HEK293 (cell line): ENCODE results near the gene CD8A.

Source experiments
- TF ChIP-seq, protein P1 (sequence below): fragments of 450-650 bp; IDR thresholded peaks from 2 replicates; pipeline ENCODE4 v1.5.1; 2018; ENCODE audit warnings: missing biosample characterization, missing genetic modification characterization
- TF ChIP-seq, protein P2 (sequence below): fragments of 450-650 bp; formaldehyde crosslinking; IDR thresholded peaks from 2 replicates; pipeline ENCODE4 v1.5.1; 2016; ENCODE audit warnings: missing biosample characterization, missing genetic modification characterization

DNA sequence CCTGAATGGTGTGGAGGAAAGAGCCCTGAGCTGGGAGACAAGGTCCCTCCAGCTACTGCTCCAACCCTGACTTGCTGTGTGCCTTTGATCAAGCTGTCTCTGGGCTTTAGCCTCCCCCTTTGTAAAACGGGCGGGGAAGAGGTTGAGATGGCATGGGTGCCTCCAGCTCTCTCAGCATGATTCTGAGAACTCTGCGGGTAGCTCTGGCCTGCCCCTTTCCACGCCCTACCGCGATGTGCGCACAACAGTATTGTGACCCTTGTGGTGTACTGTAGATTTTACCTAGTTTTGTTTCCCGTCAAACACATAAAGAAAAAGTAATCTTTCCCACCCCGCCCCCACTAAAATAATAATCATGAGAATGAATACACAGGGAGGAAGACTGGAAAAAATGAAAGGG is 5.3 kb downstream of the CD8A start:
- TF ChIP-seq, protein P1, sequence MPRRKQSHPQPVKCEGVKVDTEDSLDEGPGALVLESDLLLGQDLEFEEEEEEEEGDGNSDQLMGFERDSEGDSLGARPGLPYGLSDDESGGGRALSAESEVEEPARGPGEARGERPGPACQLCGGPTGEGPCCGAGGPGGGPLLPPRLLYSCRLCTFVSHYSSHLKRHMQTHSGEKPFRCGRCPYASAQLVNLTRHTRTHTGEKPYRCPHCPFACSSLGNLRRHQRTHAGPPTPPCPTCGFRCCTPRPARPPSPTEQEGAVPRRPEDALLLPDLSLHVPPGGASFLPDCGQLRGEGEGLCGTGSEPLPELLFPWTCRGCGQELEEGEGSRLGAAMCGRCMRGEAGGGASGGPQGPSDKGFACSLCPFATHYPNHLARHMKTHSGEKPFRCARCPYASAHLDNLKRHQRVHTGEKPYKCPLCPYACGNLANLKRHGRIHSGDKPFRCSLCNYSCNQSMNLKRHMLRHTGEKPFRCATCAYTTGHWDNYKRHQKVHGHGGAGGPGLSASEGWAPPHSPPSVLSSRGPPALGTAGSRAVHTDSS (tag by site-specific recombination), result no peak
- TF ChIP-seq, protein P2, sequence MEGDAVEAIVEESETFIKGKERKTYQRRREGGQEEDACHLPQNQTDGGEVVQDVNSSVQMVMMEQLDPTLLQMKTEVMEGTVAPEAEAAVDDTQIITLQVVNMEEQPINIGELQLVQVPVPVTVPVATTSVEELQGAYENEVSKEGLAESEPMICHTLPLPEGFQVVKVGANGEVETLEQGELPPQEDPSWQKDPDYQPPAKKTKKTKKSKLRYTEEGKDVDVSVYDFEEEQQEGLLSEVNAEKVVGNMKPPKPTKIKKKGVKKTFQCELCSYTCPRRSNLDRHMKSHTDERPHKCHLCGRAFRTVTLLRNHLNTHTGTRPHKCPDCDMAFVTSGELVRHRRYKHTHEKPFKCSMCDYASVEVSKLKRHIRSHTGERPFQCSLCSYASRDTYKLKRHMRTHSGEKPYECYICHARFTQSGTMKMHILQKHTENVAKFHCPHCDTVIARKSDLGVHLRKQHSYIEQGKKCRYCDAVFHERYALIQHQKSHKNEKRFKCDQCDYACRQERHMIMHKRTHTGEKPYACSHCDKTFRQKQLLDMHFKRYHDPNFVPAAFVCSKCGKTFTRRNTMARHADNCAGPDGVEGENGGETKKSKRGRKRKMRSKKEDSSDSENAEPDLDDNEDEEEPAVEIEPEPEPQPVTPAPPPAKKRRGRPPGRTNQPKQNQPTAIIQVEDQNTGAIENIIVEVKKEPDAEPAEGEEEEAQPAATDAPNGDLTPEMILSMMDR, result no peak
